GM10248 (cell line): Measurements from ENCODE around the gene HMGN2.
"Not testable (repeated sequence)": the region's sequence is repeated elsewhere in the genome, so short reads cannot be mapped to it uniquely, and the experiment has no call there.

ENCODE experiments used
- CTCF ChIA-PET: fragments of 300-600 bp; sonication (Branson Sonifier 250); formaldehyde crosslinking; extraction: SDS; loops from one replicate; lab custom pipeline; 2021; ENCODE audit warnings: antibody characterized with exemption; lab: Yijun Ruan, JAX
- POLR2A ChIA-PET: fragments of 350-650 bp; sonication (Branson Sonifier 250); formaldehyde crosslinking; extraction: SDS; loops from one replicate; lab custom pipeline; 2020; ENCODE audit warnings: antibody characterized with exemption; lab: Yijun Ruan, JAX
- DNase-seq: peaks from one replicate; pipeline ENCODE4 v3.0.0; 2012; ENCODE audit errors: extremely low spot score
- TF ChIP-seq, protein P1 (sequence below): IDR thresholded peaks from 2 replicates; pipeline ENCODE4 v1.5.1; 2012; ENCODE audit warnings: mild to moderate bottlenecking, low read depth; ENCODE audit errors: extremely low read depth, missing control alignments, control extremely low read depth

The HMGN2 gene

GRCh38 chr1:26498894-26499293, 26.7 kb downstream of the HMGN2 start:
- no peak for DNase-seq
- ChIA-PET POLR2A (no interaction called here), CTCF (interaction anchor here (1.2 to 4.2 kb wide), 5 partner anchors 9 to 41 kb away, joined by 3 to 49 read pairs (median 26); partner anchors contain the start of genes HMGN2 and RPS6KA1)
- TF ChIP-seq, protein P1, sequence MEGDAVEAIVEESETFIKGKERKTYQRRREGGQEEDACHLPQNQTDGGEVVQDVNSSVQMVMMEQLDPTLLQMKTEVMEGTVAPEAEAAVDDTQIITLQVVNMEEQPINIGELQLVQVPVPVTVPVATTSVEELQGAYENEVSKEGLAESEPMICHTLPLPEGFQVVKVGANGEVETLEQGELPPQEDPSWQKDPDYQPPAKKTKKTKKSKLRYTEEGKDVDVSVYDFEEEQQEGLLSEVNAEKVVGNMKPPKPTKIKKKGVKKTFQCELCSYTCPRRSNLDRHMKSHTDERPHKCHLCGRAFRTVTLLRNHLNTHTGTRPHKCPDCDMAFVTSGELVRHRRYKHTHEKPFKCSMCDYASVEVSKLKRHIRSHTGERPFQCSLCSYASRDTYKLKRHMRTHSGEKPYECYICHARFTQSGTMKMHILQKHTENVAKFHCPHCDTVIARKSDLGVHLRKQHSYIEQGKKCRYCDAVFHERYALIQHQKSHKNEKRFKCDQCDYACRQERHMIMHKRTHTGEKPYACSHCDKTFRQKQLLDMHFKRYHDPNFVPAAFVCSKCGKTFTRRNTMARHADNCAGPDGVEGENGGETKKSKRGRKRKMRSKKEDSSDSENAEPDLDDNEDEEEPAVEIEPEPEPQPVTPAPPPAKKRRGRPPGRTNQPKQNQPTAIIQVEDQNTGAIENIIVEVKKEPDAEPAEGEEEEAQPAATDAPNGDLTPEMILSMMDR = no peak

- TF ChIP-seq, protein P1 = no peak
- CTCF ChIA-PET = interaction anchor here (0.6 to 4.2 kb wide), 34 partner anchors 8 to 379 kb away, joined by 3 to 49 read pairs (median 6); partner anchors contain the start of genes DHDDS, PIGV and RPS6KA1
- peak; percentile 96 for DNase-seq
- POLR2A ChIA-PET = interaction anchor here (0.6 to 1.0 kb wide), 3 partner anchors 19 to 1225 kb away, joined by 3 to 5 read pairs (median 4); partner anchors contain the start of gene FAM76A
Measured at GRCh38 chr1:26500488-26501175, 28.4 kb downstream of the HMGN2 start.

- POLR2A ChIA-PET, DNase-seq: not testable (repeated sequence)
- CTCF ChIA-PET = interaction anchor here (1.1 to 3.5 kb wide), 2 partner anchors 10 to 28 kb away, joined by 5 to 17 read pairs; no protein-coding TSS in a partner anchor
Measured at GRCh38 chr1:26510711-26511110, 38.5 kb downstream of the HMGN2 start.

GRCh38 chr1:26515836-26516235, 43.6 kb downstream of the HMGN2 start:
- CTCF ChIA-PET = interaction anchor here (4.7 kb wide), 1 partner anchor 22 kb away, joined by 18 read pairs; no protein-coding TSS in a partner anchor
- DNase-seq = not testable (repeated sequence)
- POLR2A ChIA-PET = interaction anchor here (0.7 kb wide), 1 partner anchor 212 kb away, joined by 5 read pairs; no protein-coding TSS in a partner anchor

DNA sequence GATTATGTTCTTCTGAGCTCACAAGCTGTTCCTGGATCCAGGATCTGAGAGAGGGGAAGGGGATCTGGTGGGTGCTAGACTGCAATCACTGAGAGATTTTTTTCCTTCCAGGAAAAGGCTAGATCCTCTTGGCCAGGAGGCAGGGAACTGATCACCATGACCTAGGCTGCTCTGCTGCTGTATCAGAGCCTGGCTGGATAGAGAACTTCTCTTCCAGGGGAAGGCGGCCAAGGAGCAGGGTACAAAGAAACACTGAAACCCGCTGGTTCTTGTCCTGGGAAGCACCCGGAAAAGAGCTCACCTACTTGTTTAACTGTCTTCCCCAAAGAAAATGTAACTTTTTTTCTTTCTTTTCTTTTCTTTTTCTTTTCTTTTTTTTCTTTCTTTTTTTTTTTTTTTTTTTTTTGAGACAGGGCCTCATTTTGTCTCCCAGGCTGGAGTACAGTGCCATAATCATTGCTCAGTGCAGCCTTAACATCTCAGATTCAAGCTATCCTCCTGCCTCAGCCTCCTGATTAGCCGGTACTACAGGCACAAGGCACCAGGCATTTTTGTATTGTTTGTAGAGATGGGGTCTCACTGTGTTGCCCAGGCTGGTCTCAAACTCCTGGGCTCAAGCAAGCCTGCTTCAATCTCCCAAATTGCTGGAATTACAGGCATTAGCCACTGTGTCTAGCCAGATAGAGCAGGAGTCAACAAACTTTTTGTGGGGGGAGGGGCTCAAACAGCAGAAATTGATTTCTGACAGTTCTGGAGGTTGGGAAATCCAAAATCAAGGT, 44.9 kb downstream of the HMGN2 start:
- TF ChIP-seq, protein P1 = no peak
- ChIA-PET CTCF (interaction anchor here (1.0 to 2.2 kb wide), 6 partner anchors 9 to 86 kb away, joined by 3 to 17 read pairs (median 4); no protein-coding TSS in a partner anchor), POLR2A (no interaction called here)
- no peak for DNase-seq

GRCh38 chr1:26517766-26518049, 45.5 kb downstream of the HMGN2 start:
- no peak for DNase-seq
- TF ChIP-seq, protein P1 = no peak
- ChIA-PET POLR2A (no interaction called here), CTCF (interaction anchor here (1.0 to 2.2 kb wide), 8 partner anchors 10 to 85 kb away, joined by 3 to 17 read pairs (median 4); no protein-coding TSS in a partner anchor)

DNA sequence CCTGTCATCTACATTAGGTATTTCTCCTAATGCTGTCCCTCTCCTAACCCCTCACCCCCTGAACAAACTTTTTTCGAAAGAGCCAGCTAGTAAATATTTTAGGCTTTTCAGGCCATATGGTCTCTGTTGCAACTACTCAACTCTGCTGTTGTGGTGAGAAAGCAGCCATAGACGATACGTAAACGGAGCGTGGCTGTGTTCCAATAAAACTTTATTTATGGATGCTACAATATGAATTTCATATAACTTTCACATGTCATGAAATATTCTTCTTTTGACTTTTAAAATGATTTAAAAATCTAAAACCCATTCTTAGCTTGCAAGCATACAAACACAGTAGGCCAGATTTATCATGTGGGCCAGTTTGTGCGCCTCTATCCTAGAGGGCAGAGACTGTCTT, 46.1 kb downstream of the HMGN2 start:
- ChIA-PET CTCF (interaction anchor here (1.2 to 2.2 kb wide), 5 partner anchors 9 to 84 kb away, joined by 3 to 17 read pairs (median 4); no protein-coding TSS in a partner anchor), POLR2A (no interaction called here)
- TF ChIP-seq, protein P1 = no peak
- DNase-seq = no peak
